ENCODE results near the gene ULBP3. TPM values are rescaled to one million over a fixed set of nuclear protein-coding genes. Genes with fewer than 3 reads are reported as not detected.
A peak's percentile ranks its signal among the peaks of the same experiment; 100 is the strongest.

Gene ULBP3
- total RNA-seq: 1 to 10 TPM in 1 of 2 donors, not detected in 1; 1.1 TPM

DNA sequence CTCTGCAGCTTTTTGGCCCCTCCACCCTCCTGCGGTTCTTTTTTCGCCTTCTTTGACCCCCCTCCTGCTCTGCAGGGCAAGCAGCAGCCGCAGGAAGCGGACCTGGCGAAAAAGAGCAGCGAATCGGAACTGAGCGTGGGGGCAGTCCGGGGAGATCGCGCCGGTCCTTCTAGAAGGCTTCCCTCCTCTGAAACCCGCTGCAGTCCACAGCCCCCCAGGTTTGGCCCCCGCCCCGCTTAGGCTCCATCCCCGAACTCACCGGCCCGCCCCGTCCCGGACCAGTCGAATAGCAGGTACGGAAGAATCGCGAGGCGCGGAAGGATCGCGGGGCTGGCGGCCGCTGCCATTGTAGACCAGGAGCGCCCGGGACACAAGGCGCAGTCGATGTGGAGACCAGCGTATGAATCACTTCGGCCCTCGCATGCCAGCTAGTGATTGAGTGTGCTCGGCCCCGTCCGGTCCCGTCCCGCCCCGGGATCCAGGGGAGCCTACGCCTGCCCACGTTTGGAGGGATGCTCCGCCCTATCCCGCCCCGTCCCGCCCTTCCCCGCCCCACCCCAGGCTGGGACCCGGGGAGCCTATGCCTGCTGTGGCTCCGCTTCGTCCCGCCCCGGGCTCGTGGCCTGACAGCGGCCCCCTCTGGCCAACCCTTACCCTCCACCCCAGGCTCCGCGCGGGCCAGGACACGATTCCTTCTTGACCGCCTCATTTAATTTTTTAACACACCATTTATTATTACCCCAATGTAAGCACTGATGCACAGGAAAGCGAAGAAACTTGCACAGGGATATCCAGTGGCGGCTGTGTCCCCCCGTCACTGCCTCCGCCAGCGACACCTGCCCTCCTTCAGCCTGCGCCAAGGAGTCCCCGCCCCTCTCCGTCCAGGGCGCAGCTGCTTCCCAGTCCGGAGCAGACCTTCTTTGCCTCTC is at the start of gene ULBP3:
TSS of gene ULBP3 (minus strand) at position 402 of the 929 bp plus-strand sequence. CDS start at position 347, 55 bp downstream.
- H3K9me3 Mint-ChIP-seq: no peaks in the 10 kb centered on the region
- peak; percentile 82 for ATAC-seq (replicated peaks)
- H3K4me3 Mint-ChIP-seq: peak within 1 kb of the TSS; percentile 78
- no peak within 1 kb of the TSS for H3K27ac Mint-ChIP-seq
- peaks cover 15% of the 10 kb centered on the region for H3K27me3 Mint-ChIP-seq
- H3K4me1 Mint-ChIP-seq: peaks cover 11% of the 10 kb centered on the region
- no peaks in the 10 kb centered on the region for H3K36me3 Mint-ChIP-seq (ENCODE audit: low read depth)

DNA sequence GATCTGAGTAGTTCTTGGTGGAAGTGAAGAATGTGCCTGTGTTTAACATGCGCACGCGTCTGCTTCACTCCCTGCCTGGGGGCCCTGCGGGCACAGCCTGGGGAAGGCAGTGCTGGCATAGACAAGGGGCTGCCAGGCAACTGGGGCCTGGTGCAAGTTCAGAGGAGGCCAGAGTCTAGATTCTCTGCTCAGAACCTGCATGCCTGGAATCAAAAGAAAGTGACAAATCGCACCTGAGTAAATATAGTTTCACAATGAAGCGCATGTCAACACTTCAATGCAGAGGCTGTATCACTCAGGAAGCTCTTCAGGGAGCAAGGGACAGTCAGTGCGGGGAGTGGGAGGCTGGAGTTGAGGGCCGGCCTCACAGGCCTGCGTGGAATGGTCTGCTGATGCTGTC is 49.7 kb upstream of the ULBP3 start:
- no peaks in the 10 kb centered on the region for H3K4me1 Mint-ChIP-seq
- no peaks in the 10 kb centered on the region for H3K36me3 Mint-ChIP-seq (ENCODE audit: low read depth)
- no peak overlapping the region for H3K27ac Mint-ChIP-seq
- peaks cover 7% of the 10 kb centered on the region for H3K27me3 Mint-ChIP-seq
- no peaks in the 10 kb centered on the region for H3K9me3 Mint-ChIP-seq
- H3K4me3 Mint-ChIP-seq: no peak overlapping the region
- ATAC-seq (replicated peaks): no peak

DNA sequence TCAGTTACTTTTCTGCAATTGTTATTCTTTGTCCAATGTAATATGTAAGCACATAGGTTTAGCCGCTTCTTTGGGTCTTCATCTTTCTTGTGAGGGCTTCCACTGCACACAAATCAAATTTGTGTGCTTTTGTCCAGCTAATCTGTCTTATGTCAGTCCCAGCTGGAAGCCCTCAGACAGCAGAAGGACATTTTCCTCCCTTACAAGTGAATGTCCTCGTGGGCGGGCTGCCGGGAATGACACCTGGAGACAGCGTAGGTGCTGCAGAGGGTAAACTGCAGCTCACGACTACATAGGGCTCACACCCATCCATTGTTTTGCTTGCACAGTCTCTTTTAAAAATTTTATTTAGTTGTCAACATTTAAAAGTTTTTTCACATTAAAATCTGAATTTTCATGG is 49.3 kb upstream of the ULBP3 start:
- no peaks in the 10 kb centered on the region for H3K9me3 Mint-ChIP-seq
- H3K4me3 Mint-ChIP-seq: no peak overlapping the region
- no peak overlapping the region for H3K27ac Mint-ChIP-seq
- peaks cover 7% of the 10 kb centered on the region for H3K27me3 Mint-ChIP-seq
- H3K36me3 Mint-ChIP-seq (ENCODE audit: low read depth): no peaks in the 10 kb centered on the region
- no peak for ATAC-seq (replicated peaks)
- no peaks in the 10 kb centered on the region for H3K4me1 Mint-ChIP-seq

DNA sequence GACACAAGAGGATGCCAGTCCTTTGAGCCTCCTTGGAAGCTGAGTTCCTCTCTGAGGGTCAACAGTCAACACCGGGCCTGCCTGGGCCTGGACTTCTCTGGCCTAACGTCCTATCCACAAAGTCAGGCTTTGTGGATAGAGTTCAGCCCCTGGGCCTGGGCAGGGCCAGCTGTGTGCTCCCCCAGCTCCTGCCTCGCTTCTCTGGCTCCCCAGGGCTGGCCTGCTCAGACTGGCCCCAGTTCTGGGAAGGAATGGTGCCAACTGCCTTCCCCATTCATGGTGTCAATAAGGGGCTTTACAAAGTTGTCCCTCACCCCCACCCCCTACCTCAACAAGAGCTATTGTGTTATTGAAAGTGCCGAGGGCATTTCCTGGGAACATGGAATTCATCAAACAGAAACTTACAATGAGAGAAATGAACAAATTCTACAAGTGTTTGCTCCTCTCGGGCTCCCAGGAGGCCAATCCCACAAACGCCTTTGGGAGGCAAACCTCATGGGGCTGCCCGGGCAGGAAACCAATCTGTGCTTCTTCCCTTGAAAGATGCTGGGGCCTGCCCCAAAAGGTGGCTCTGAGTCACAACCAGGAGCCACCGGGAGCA is 47.4 kb upstream of the ULBP3 start:
- no peaks in the 10 kb centered on the region for H3K36me3 Mint-ChIP-seq (ENCODE audit: low read depth)
- H3K27me3 Mint-ChIP-seq: peaks cover under 1% of the 10 kb centered on the region
- H3K9me3 Mint-ChIP-seq: no peaks in the 10 kb centered on the region
- H3K27ac Mint-ChIP-seq: no peak overlapping the region
- ATAC-seq (replicated peaks): no peak
- H3K4me1 Mint-ChIP-seq: no peaks in the 10 kb centered on the region
- no peak overlapping the region for H3K4me3 Mint-ChIP-seq

GRCh38 chr6:150115769-150116168 is 46.8 kb upstream of the ULBP3 start:
- Mint-ChIP-seq H3K4me1 (no peaks in the 10 kb centered on the region), H3K27ac (no peak overlapping the region), H3K9me3 (no peaks in the 10 kb centered on the region), H3K36me3 (ENCODE audit: low read depth) (no peaks in the 10 kb centered on the region), H3K4me3 (no peak overlapping the region), H3K27me3 (peaks cover 3% of the 10 kb centered on the region)
- no peak for ATAC-seq (replicated peaks)

DNA sequence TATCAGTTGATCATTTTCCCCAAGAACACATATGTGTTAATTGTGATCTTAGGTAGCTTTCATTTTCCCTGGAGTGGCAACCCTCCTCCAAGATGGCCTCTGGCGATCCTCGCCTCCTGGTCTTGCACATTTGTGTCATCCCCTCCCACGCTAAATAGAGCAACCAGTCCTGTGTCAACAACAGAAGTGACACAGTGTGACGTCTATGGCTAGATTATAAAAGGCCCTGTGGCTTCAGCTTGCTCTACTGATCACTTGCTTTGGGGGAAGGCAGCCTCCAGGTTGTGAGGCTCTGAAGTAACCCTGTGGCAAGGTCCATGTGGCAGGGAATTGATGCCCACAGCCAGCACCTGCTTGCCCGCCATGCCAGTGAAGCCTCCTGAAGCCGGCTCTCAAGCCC is 43.3 kb upstream of the ULBP3 start:
- H3K27ac Mint-ChIP-seq: no peak overlapping the region
- no peaks in the 10 kb centered on the region for H3K4me1 Mint-ChIP-seq
- no peaks in the 10 kb centered on the region for H3K36me3 Mint-ChIP-seq (ENCODE audit: low read depth)
- peaks cover 8% of the 10 kb centered on the region for H3K27me3 Mint-ChIP-seq
- ATAC-seq (replicated peaks): no peak
- H3K4me3 Mint-ChIP-seq: no peak overlapping the region
- H3K9me3 Mint-ChIP-seq: no peaks in the 10 kb centered on the region

- Mint-ChIP-seq H3K4me1 (no peaks in the 10 kb centered on the region), H3K4me3 (no peak overlapping the region), H3K27me3 (peaks cover 3% of the 10 kb centered on the region), H3K36me3 (ENCODE audit: low read depth) (no peaks in the 10 kb centered on the region), H3K9me3 (no peaks in the 10 kb centered on the region), H3K27ac (no peak overlapping the region)
- ATAC-seq (replicated peaks): no peak
Observed at GRCh38 chr6:150102750-150103270, 33.9 kb upstream of the ULBP3 start.

DNA sequence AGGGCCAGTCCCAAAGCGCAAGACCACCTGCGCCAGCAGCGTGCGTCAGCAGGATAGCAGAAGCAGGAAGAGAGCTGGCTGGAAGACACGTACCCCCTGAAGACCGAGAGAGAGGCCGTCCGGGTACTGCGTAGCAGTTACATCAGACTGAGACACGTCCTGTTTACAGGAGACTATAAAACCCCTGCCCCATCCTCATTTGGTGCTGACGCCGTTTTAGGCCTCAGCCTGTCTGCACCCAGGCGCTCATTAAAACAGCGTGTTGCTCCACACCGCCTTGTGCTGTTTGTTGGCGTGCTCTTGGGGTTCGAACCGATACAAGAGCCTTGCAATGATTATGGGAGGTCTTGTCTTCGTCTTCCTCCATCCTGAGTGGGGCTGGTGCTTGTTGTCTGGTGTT is 31.8 kb upstream of the ULBP3 start:
- no peak for ATAC-seq (replicated peaks)
- no peak overlapping the region for H3K4me3 Mint-ChIP-seq
- H3K36me3 Mint-ChIP-seq (ENCODE audit: low read depth): no peaks in the 10 kb centered on the region
- H3K27ac Mint-ChIP-seq: no peak overlapping the region
- H3K4me1 Mint-ChIP-seq: no peaks in the 10 kb centered on the region
- peaks cover 5% of the 10 kb centered on the region for H3K27me3 Mint-ChIP-seq
- H3K9me3 Mint-ChIP-seq: no peaks in the 10 kb centered on the region

- no peak overlapping the region for H3K27ac Mint-ChIP-seq
- no peak overlapping the region for H3K4me3 Mint-ChIP-seq
- peaks cover 12% of the 10 kb centered on the region for H3K27me3 Mint-ChIP-seq
- H3K4me1 Mint-ChIP-seq: no peaks in the 10 kb centered on the region
- no peaks in the 10 kb centered on the region for H3K9me3 Mint-ChIP-seq
- H3K36me3 Mint-ChIP-seq (ENCODE audit: low read depth): no peaks in the 10 kb centered on the region
- no peak for ATAC-seq (replicated peaks)
Observed at GRCh38 chr6:150099953-150100352, 31.0 kb upstream of the ULBP3 start.

GRCh38 chr6:150099546-150099945 is 30.6 kb upstream of the ULBP3 start:
- Mint-ChIP-seq H3K4me1 (no peaks in the 10 kb centered on the region), H3K4me3 (no peak overlapping the region), H3K36me3 (ENCODE audit: low read depth) (no peaks in the 10 kb centered on the region), H3K27me3 (peaks cover 14% of the 10 kb centered on the region), H3K27ac (no peak overlapping the region), H3K9me3 (no peaks in the 10 kb centered on the region)
- no peak for ATAC-seq (replicated peaks)

DNA sequence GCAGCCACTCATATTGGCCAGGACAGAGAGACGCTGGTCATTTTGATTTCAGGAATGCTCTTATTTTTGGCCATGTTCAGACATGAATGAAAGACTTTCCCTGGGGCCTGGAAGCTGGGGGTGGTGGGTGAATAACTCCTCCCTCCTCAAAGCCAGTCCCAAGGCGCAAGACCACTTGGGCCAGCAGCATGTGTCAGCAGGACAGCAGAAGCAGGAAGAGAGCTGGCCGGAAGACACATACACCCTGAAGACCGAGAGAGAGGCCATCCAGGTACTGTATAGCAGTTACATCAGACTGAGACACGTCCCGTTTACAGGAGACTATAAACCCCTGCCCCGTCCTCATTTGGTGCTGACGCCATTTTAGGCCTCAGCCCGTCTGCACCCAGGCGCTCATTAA is 29.2 kb upstream of the ULBP3 start:
- no peaks in the 10 kb centered on the region for H3K36me3 Mint-ChIP-seq (ENCODE audit: low read depth)
- no peak overlapping the region for H3K4me3 Mint-ChIP-seq
- H3K9me3 Mint-ChIP-seq: no peaks in the 10 kb centered on the region
- H3K27me3 Mint-ChIP-seq: peaks cover 20% of the 10 kb centered on the region
- no peak for ATAC-seq (replicated peaks)
- no peak overlapping the region for H3K27ac Mint-ChIP-seq
- H3K4me1 Mint-ChIP-seq: no peaks in the 10 kb centered on the region

- Mint-ChIP-seq H3K27ac (no peak overlapping the region), H3K4me3 (no peak overlapping the region), H3K36me3 (ENCODE audit: low read depth) (no peaks in the 10 kb centered on the region), H3K27me3 (peaks cover 22% of the 10 kb centered on the region), H3K9me3 (no peaks in the 10 kb centered on the region), H3K4me1 (no peaks in the 10 kb centered on the region)
- ATAC-seq (replicated peaks): no peak
Observed at GRCh38 chr6:150093397-150093796, 24.5 kb upstream of the ULBP3 start.

DNA sequence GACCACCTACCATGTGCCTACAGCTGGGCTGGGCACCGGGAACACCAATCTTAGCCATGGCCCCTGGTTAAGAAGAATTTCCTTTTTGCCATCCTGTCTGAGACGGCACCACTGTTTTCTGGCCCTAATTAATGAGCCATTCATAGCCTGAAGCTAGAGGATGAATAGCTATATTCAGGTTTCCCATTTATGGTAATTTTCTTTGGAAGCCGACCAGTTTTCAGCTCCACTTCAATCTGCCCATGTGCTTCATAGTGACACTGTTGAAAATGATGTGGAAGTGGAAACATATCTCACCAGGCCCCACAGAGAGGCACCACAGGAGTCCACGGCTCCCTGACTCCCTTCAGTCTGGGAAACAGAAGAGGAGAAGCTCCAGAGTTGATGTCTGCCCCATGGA is 22.6 kb upstream of the ULBP3 start:
- H3K36me3 Mint-ChIP-seq (ENCODE audit: low read depth): no peaks in the 10 kb centered on the region
- H3K9me3 Mint-ChIP-seq: no peaks in the 10 kb centered on the region
- no peaks in the 10 kb centered on the region for H3K4me1 Mint-ChIP-seq

DNA sequence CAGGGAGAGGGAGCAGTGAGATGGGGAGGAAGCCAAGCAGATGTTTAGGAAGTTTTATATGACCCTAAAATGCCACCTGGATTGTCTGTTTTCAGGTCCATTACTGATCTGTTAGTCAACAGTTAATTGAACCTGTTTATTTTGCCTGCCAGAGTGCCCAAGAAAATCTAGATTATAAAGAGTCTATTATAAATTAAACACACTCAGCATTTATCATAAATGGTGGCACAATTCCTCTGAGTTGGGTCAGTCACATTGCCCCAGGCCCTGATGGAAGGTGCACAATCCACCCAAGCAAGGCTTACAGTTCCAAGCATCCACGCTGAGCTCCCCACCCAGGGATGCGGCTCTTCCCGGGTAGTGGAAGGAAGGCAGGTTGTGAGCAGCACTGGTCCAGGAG is 21.4 kb upstream of the ULBP3 start:
- ATAC-seq (replicated peaks): no peak

More for the DNA sequence above, 22.6 kb upstream of the ULBP3 start:
- no peak overlapping the region for H3K4me3 Mint-ChIP-seq
- no peak for ATAC-seq (replicated peaks)
- peaks cover 23% of the 10 kb centered on the region for H3K27me3 Mint-ChIP-seq
- no peak overlapping the region for H3K27ac Mint-ChIP-seq

More for the DNA sequence above, 21.4 kb upstream of the ULBP3 start:
- Mint-ChIP-seq H3K36me3 (ENCODE audit: low read depth) (no peaks in the 10 kb centered on the region), H3K27me3 (peaks cover 20% of the 10 kb centered on the region), H3K9me3 (no peaks in the 10 kb centered on the region), H3K4me3 (no peak overlapping the region), H3K27ac (no peak overlapping the region), H3K4me1 (no peaks in the 10 kb centered on the region)

Measured in activated T-helper 17 cell treated with anti-CD3 and anti-CD28 coated beads, Interleukin-2, amount 50 U/mL, for 72 hours (primary cell).